Prostate gland (tissue), 2 donors: ENCODE data around the gene NR1H2.

Experiments
- CTCF ChIP-seq, 4 experiments: fragments of 200-600 bp in 2 of 4; fragments of 450-650 bp in 2 of 4; sonication (generic) in 2 of 4; IDR thresholded peaks; 1 replicate in 3 of 4; 2 replicates in 1 of 4; pipeline ENCODE4 v1.5.1; 2016 to 2019; ENCODE audit warnings: antibody characterized with exemption in 4 of 4, mild to moderate bottlenecking in 2 of 4, moderate library complexity in 2 of 4
- POLR2A ChIP-seq: fragments of 450-650 bp; IDR thresholded peaks from one replicate; pipeline ENCODE4 v1.6.1; 2016; ENCODE audit warnings: antibody characterized with exemption, mild to moderate bottlenecking
- POLR2AphosphoS5 ChIP-seq: sonication (generic); formaldehyde crosslinking; IDR thresholded peaks from one replicate; pipeline ENCODE4 v1.6.1; 2017; ENCODE audit warnings: antibody characterized with exemption

- TF ChIP-seq POLR2AphosphoS5 (peak; percentile 40), CTCF (IDR thresholded peaks at IDR 0.05) (no peak), POLR2A (no peak)
Observed at GRCh38 chr19:50358483-50359327, 17.6 kb upstream of the NR1H2 start.
